Caco-2 (cell line): ENCODE results near the gene MLYCD. TPM values are rescaled to one million over a fixed set of nuclear protein-coding genes. Genes with fewer than 3 reads are reported as not detected.

ENCODE experiments used
- BruUV-seq: library from RNA; stranded (reverse); fragments of 400-500 nt; replicated peaks from 2 replicates; lab custom pipeline; 2021; lab: Mats Ljungman, UMichigan
- CTCF ChIA-PET: fragments of 300-600 bp; sonication (Branson Sonifier 250); formaldehyde crosslinking; loops from one replicate; lab custom pipeline; 2022; ENCODE audit warnings: antibody characterized with exemption; lab: Charles Lee
- POLR2A ChIA-PET: fragments of 300-600 bp; sonication (Branson Sonifier 250); formaldehyde crosslinking; loops from one replicate; lab custom pipeline; 2022; ENCODE audit warnings: antibody characterized with exemption; lab: Charles Lee
- DNase-seq, 2 experiments: peaks; one replicate each; pipeline versions ENCODE4 v3.0.0 to v3.0.0-alpha.2; 2020 to 2022
- H3K27me3 ChIP-seq: replicated peaks from 2 replicates; pipeline ENCODE4 v1.6.0; 2011; ENCODE audit warnings: low read length; ENCODE audit not compliant: control insufficient read depth, insufficient read depth
- H3K36me3 ChIP-seq: 2 replicates; pipeline ENCODE4 v1.5.1; 2011; ENCODE audit warnings: low read length; ENCODE audit not compliant: control insufficient read depth, insufficient read depth
- H3K4me1 ChIP-seq: fragments of 250-450 bp; sonication (Bioruptor Pico); 2 replicates; pipeline ENCODE4 v1.5.1; 2020; ENCODE audit warnings: mild to moderate bottlenecking
- H3K4me3 ChIP-seq: 2 replicates; pipeline ENCODE4 v1.5.1; 2011; ENCODE audit warnings: low read depth, mild to moderate bottlenecking, control low read depth, low read length
- H3K9me3 ChIP-seq: fragments of 250-450 bp; sonication (Bioruptor Pico); 2 replicates; pipeline ENCODE4 v1.5.1; 2020; ENCODE audit warnings: mild to moderate bottlenecking, moderate library complexity
- H3K27ac Mint-ChIP-seq: one replicate; pipeline ENCODE4 v1.8.0; 2022; ENCODE audit warnings: mixed read lengths; ENCODE audit not compliant: unreplicated experiment
- H3K27me3 Mint-ChIP-seq: one replicate; pipeline ENCODE4 v1.8.0; 2022; ENCODE audit warnings: mixed read lengths; ENCODE audit not compliant: insufficient read depth, unreplicated experiment
- H3K36me3 Mint-ChIP-seq: one replicate; pipeline ENCODE4 v1.8.0; 2022; ENCODE audit warnings: mild to moderate bottlenecking, mixed read lengths; ENCODE audit not compliant: insufficient read depth, unreplicated experiment
- H3K4me1 Mint-ChIP-seq: one replicate; pipeline ENCODE4 v1.8.0; 2022; ENCODE audit warnings: low read depth, mixed read lengths; ENCODE audit not compliant: unreplicated experiment
- H3K4me3 Mint-ChIP-seq: one replicate; pipeline ENCODE4 v1.8.0; 2022; ENCODE audit warnings: mild to moderate bottlenecking, moderate library complexity, mixed read lengths; ENCODE audit not compliant: unreplicated experiment
- H3K9me3 Mint-ChIP-seq: one replicate; pipeline ENCODE4 v1.8.0; 2022; ENCODE audit warnings: mixed read lengths; ENCODE audit not compliant: unreplicated experiment
- CTCF ChIP-seq, 2 experiments: fragments of 200-600 bp in 1 of 2; IDR thresholded peaks; 1 replicate in 1 of 2; 2 replicates in 1 of 2; pipeline versions ENCODE4 v1.5.1 to v1.8.0; 2011 to 2022; ENCODE audit warnings: antibody characterized with exemption in 1 of 2, control low read depth in 1 of 2, inconsistent platforms in 1 of 2, low read depth in 1 of 2, low read length in 1 of 2, mild to moderate bottlenecking in 1 of 2, moderate library complexity in 1 of 2; ENCODE audit not compliant: insufficient read depth in 1 of 2, severe bottlenecking in 1 of 2, unreplicated experiment in 1 of 2
- intact Hi-C: fragments of 100-400 bp; cut with micrococcal nuclease; formaldehyde crosslinking; loops from one replicate; pipeline ENCODE4 v1.10.0; 2022; ENCODE audit not compliant: unreplicated experiment
- total RNA-seq: library from RNA; stranded (reverse); gene quantifications from 2 replicates; pipeline ENCODE4 v1.2.3, GENCODE V29; 2022

The MLYCD gene
- total RNA-seq, 1 experiment from 2014 or later: 8.7 TPM

DNA sequence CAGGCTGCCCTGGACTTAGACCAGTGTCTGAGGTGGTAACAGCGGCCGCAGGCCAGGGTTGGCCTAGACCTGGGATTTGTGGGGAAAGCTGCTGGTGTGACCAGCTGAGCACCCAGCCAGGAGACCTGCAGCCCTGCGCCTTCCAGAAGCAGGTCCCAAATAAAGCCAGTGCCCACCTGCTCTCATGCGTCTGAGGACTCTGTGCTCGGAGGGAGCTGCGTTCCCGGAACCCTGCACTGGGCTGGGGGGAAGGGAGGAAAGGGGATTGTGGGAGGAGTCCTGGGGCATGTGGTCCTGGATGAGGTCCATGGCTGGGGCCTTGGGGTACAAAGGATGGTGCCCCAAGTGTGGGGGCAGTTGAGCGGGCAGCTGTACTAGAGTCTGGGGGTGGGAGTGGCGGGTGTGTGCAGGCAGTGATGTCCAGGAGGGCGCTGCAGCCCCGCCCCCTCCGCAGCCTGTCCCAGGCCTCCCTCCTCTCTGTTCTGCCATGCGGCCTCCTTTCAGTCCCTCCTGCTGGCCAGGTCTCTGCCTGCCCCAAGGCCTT lies 67.3 kb downstream of the MLYCD start:
- no peak overlapping the region for H3K4me3 ChIP-seq
- Mint-ChIP-seq H3K36me3 (peaks cover 11% of the 10 kb centered on the region), H3K27ac (no peak overlapping the region), H3K4me3 (no peak overlapping the region), H3K9me3 (no peaks in the 10 kb centered on the region), H3K27me3 (peaks cover 4% of the 10 kb centered on the region), H3K4me1 (no peaks in the 10 kb centered on the region)
- TF ChIP-seq CTCF (IDR thresholded peaks at IDR 0.05; ENCODE audit: insufficient read depth in 1 of 2, low read depth in 1 of 2, low read length in 1 of 2, severe bottlenecking in 1 of 2, unreplicated experiment in 1 of 2): no peak
- ChIA-PET CTCF (interaction anchor here (1.4 kb wide), 1 partner anchor 12 kb away, joined by 5 read pairs; no protein-coding TSS in a partner anchor), POLR2A (no interaction called here)
- H3K9me3 ChIP-seq: no peaks in the 10 kb centered on the region
- no peaks in the 10 kb centered on the region for H3K4me1 ChIP-seq
- intact Hi-C loops: no loop called here
- H3K36me3 ChIP-seq: no peaks in the 10 kb centered on the region
- no TSS peak for BruUV-seq
- no peak for DNase-seq
- no peaks in the 10 kb centered on the region for H3K27me3 ChIP-seq

- Mint-ChIP-seq H3K27ac (no peak overlapping the region), H3K27me3 (peaks cover 4% of the 10 kb centered on the region), H3K4me1 (no peaks in the 10 kb centered on the region), H3K4me3 (no peak overlapping the region), H3K9me3 (no peaks in the 10 kb centered on the region), H3K36me3 (peaks cover 2% of the 10 kb centered on the region)
- Histone ChIP-seq H3K36me3 (no peaks in the 10 kb centered on the region), H3K4me1 (no peaks in the 10 kb centered on the region), H3K4me3 (no peak overlapping the region), H3K9me3 (no peaks in the 10 kb centered on the region), H3K27me3 (no peaks in the 10 kb centered on the region)
- CTCF ChIA-PET: no interaction called here
- BruUV-seq: no TSS peak
- POLR2A ChIA-PET: no interaction called here
- no peak for DNase-seq
- no peak for TF ChIP-seq CTCF (IDR thresholded peaks at IDR 0.05; ENCODE audit: insufficient read depth in 1 of 2, low read depth in 1 of 2, low read length in 1 of 2, severe bottlenecking in 1 of 2, unreplicated experiment in 1 of 2)
- intact Hi-C loops: no loop called here
These were observed 68.2 kb downstream of the MLYCD start for GRCh38 chr16:83967091-83967490.

- no peaks in the 10 kb centered on the region for H3K4me1 ChIP-seq
- peak within 1 kb of the TSS; percentile 41 for H3K4me3 ChIP-seq
- H3K4me1 Mint-ChIP-seq: no peaks in the 10 kb centered on the region
- no peaks in the 10 kb centered on the region for H3K27me3 ChIP-seq
- peak; percentile 71 to 76 for TF ChIP-seq CTCF (IDR thresholded peaks at IDR 0.05; ENCODE audit: insufficient read depth in 1 of 2, low read depth in 1 of 2, low read length in 1 of 2, severe bottlenecking in 1 of 2, unreplicated experiment in 1 of 2)
- no peaks in the 10 kb centered on the region for H3K36me3 Mint-ChIP-seq
- no peaks in the 10 kb centered on the region for H3K9me3 ChIP-seq
- H3K36me3 ChIP-seq: no peaks in the 10 kb centered on the region
- peak within 1 kb of the TSS; percentile 83 for H3K4me3 Mint-ChIP-seq
- H3K27me3 Mint-ChIP-seq: peaks cover 4% of the 10 kb centered on the region
- POLR2A ChIA-PET: no interaction called here
- intact Hi-C loops: loop anchor here (1.0 kb wide), 3 partner anchors 76 to 97 kb away; no protein-coding TSS in a partner anchor
- CTCF ChIA-PET: no interaction called here
- peak within 1 kb of the TSS; percentile 30 for H3K27ac Mint-ChIP-seq
- DNase-seq: peak in 1 of 2 experiments; percentile 81
- no TSS peak for BruUV-seq
- no peaks in the 10 kb centered on the region for H3K9me3 Mint-ChIP-seq
These were observed 69.0 kb downstream of the MLYCD start, which contains the start of gene NECAB2 for GRCh38 chr16:83967838-83968305. Gene NECAB2 (plus strand): TSS chr16:83968244. CDS start chr16:83968649, 405 bp downstream.
